ENCODE data around the gene DCDC2. TPM values are rescaled to one million over a fixed set of nuclear protein-coding genes. Genes with fewer than 3 reads are reported as not detected.
A peak's percentile ranks its signal among the peaks of the same experiment; 100 is the strongest.

Gene DCDC2
- polyA plus RNA-seq (2013, experiment 1 of 2), result 0.10 TPM
- polyA plus RNA-seq (2013, experiment 2 of 2), result 0.15 TPM

GRCh38 chr6:24357336-24358218, at the start of gene DCDC2:
DCDC2 (minus strand) TSS chr6:24358059; CDS start chr6:24357750, 309 bp downstream.
- Histone ChIP-seq H3K14ac (ENCODE audit: low read length) (no peak within 1 kb of the TSS), H3K27me3 (ENCODE audit: control insufficient read depth in 3 of 3, insufficient read depth in 3 of 3, low read depth in 1 of 3, low read length in 3 of 3) (peaks cover 0 to 1% (median 0%) of the 10 kb centered on the region in 3 experiments), H4K8ac (ENCODE audit: low read depth, low read length) (no peak within 1 kb of the TSS), H3K4ac (ENCODE audit: low read length) (no peak within 1 kb of the TSS), H4K91ac (ENCODE audit: low read depth, low read length, poor library complexity) (no peak within 1 kb of the TSS), H2BK15ac (ENCODE audit: low read length) (peak within 1 kb of the TSS; percentile 10), H2BK120ac (ENCODE audit: low read depth, low read length) (no peak within 1 kb of the TSS), H3K4me1 (ENCODE audit: control insufficient read depth in 2 of 2, insufficient read depth in 1 of 2, low read depth in 1 of 2, low read length in 2 of 2) (peaks cover 2 to 3% of the 10 kb centered on the region in 2 donors), H3K4me2 (ENCODE audit: insufficient read depth, low read length, poor library complexity, severe bottlenecking) (no peak within 1 kb of the TSS), H3K18ac (ENCODE audit: low read length) (peak within 1 kb of the TSS; percentile 2), H3K23ac (ENCODE audit: low read depth, low read length, poor library complexity) (peak within 1 kb of the TSS; percentile 11), H2BK12ac (ENCODE audit: low read length) (no peak within 1 kb of the TSS), H3K9me3 (replicated peaks in 1 of 2; ENCODE audit: control insufficient read depth in 2 of 2, insufficient read depth in 1 of 2, low read depth in 1 of 2, low read length in 2 of 2) (peaks cover 0 to 3% of the 10 kb centered on the region in 2 donors), H3K79me1 (ENCODE audit: low read depth, low read length) (no peaks in the 10 kb centered on the region), H2BK5ac (ENCODE audit: low read length) (no peak within 1 kb of the TSS), H2AFZ (ENCODE audit: low read length) (no peak within 1 kb of the TSS), H3K36me3 (replicated peaks in 1 of 2; ENCODE audit: control insufficient read depth in 2 of 2, insufficient read depth in 2 of 2, low read length in 2 of 2) (no peaks in the 10 kb centered on the region), H3K4me3 (ENCODE audit: low read length in 2 of 2) (peak within 1 kb of the TSS in 1 of 2 donors; percentile 35), H2AK5ac (ENCODE audit: low read depth, low read length) (peak within 1 kb of the TSS; percentile 2), H3K9ac (ENCODE audit: low read depth, low read length, poor library complexity) (no peak within 1 kb of the TSS), H3K27ac (replicated peaks; ENCODE audit: low read length) (no peak within 1 kb of the TSS)
- no peak for DNase-seq (ENCODE audit: low spot score)
- WGBS, 2 donors (ENCODE audit: extremely low coverage in 2 of 2, insufficient read length in 2 of 2, insufficient replicate concordance in 1 of 2), result no CpG with 5 or more reads among the region's 61 CpGs

DNA sequence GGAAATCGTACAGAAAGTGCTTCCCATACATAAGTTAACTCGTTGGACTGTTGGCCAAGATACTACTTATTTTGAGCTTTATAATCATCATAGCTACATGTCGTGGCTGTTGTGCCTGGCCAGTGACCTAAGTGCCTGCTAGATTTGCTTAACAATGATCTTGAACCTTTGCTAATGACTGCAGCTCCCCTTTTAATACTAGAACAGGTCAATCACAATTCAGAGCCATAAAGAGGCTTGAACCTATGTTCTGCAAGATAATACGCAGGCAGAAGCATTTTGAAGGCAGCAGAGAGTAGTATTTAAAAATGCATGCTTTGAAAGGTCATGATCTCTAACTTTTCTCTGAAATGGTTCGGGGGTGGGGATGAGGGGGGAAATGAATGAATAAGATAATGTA, 47.4 kb upstream of the DCDC2 start:
- WGBS, 2 donors (ENCODE audit: extremely low coverage in 2 of 2, insufficient read length in 2 of 2, insufficient replicate concordance in 1 of 2), result no CpG with 5 or more reads among the region's 5 CpGs
- Histone ChIP-seq H2BK12ac (ENCODE audit: low read length) (no peak overlapping the region), H2AFZ (ENCODE audit: low read length) (no peak overlapping the region), H4K8ac (ENCODE audit: low read depth, low read length) (no peak overlapping the region), H3K4me2 (ENCODE audit: insufficient read depth, low read length, poor library complexity, severe bottlenecking) (no peak overlapping the region), H4K91ac (ENCODE audit: low read depth, low read length, poor library complexity) (no peak overlapping the region), H3K27ac (replicated peaks; ENCODE audit: low read length) (no peak overlapping the region), H2BK15ac (ENCODE audit: low read length) (no peak overlapping the region), H3K36me3 (replicated peaks in 1 of 2; ENCODE audit: control insufficient read depth in 2 of 2, insufficient read depth in 2 of 2, low read length in 2 of 2) (peaks cover 6 to 54% of the 10 kb centered on the region in 2 donors), H3K4me3 (ENCODE audit: low read length in 2 of 2) (no peak overlapping the region), H3K79me1 (ENCODE audit: low read depth, low read length) (peaks cover 6% of the 10 kb centered on the region), H2BK5ac (ENCODE audit: low read length) (no peak overlapping the region), H3K23ac (ENCODE audit: low read depth, low read length, poor library complexity) (no peak overlapping the region), H3K27me3 (ENCODE audit: control insufficient read depth in 3 of 3, insufficient read depth in 3 of 3, low read depth in 1 of 3, low read length in 3 of 3) (no peaks in the 10 kb centered on the region), H2AK5ac (ENCODE audit: low read depth, low read length) (no peak overlapping the region), H2BK120ac (ENCODE audit: low read depth, low read length) (no peak overlapping the region), H3K14ac (ENCODE audit: low read length) (no peak overlapping the region), H3K9ac (ENCODE audit: low read depth, low read length, poor library complexity) (no peak overlapping the region), H3K18ac (ENCODE audit: low read length) (no peak overlapping the region), H3K9me3 (replicated peaks in 1 of 2; ENCODE audit: control insufficient read depth in 2 of 2, insufficient read depth in 1 of 2, low read depth in 1 of 2, low read length in 2 of 2) (no peaks in the 10 kb centered on the region), H3K4me1 (ENCODE audit: control insufficient read depth in 2 of 2, insufficient read depth in 1 of 2, low read depth in 1 of 2, low read length in 2 of 2) (peaks cover 0 to 6% of the 10 kb centered on the region in 2 donors), H3K4ac (ENCODE audit: low read length) (no peak overlapping the region)
- no peak for DNase-seq (ENCODE audit: low spot score)

DNA sequence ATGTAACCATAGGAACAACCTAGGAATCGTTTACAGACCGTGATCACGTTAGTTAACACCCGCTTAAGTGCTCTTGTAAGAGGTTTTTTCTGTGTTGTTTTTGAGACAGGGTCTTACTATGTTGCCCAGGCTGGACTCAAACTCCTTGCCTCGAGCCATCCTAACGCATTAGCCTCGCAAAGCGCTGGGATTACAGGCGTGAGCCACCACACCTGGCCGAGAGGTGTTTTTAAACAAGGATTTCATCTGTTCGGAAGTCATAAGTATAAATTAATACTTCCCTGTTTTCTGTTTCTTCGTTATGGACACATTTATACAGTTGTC, 45.6 kb upstream of the DCDC2 start:
- Histone ChIP-seq H3K4me1 (ENCODE audit: control insufficient read depth in 2 of 2, insufficient read depth in 1 of 2, low read depth in 1 of 2, low read length in 2 of 2) (peaks cover 0 to 6% of the 10 kb centered on the region in 2 donors), H2AFZ (ENCODE audit: low read length) (peak overlapping the region; percentile 95), H3K14ac (ENCODE audit: low read length) (peak overlapping the region; percentile 73), H3K27me3 (ENCODE audit: control insufficient read depth in 3 of 3, insufficient read depth in 3 of 3, low read depth in 1 of 3, low read length in 3 of 3) (no peaks in the 10 kb centered on the region), H4K8ac (ENCODE audit: low read depth, low read length) (no peak overlapping the region), H2BK12ac (ENCODE audit: low read length) (no peak overlapping the region), H3K79me1 (ENCODE audit: low read depth, low read length) (peaks cover 6% of the 10 kb centered on the region), H3K36me3 (replicated peaks in 1 of 2; ENCODE audit: control insufficient read depth in 2 of 2, insufficient read depth in 2 of 2, low read length in 2 of 2) (peaks cover 3 to 36% of the 10 kb centered on the region in 2 donors), H3K4me3 (ENCODE audit: low read length in 2 of 2) (peak overlapping the region; percentile 86 to 95), H3K23ac (ENCODE audit: low read depth, low read length, poor library complexity) (no peak overlapping the region), H3K9me3 (replicated peaks in 1 of 2; ENCODE audit: control insufficient read depth in 2 of 2, insufficient read depth in 1 of 2, low read depth in 1 of 2, low read length in 2 of 2) (no peaks in the 10 kb centered on the region), H2AK5ac (ENCODE audit: low read depth, low read length) (no peak overlapping the region), H3K4me2 (ENCODE audit: insufficient read depth, low read length, poor library complexity, severe bottlenecking) (peak overlapping the region; percentile 71), H3K9ac (ENCODE audit: low read depth, low read length, poor library complexity) (peak overlapping the region; percentile 96), H2BK120ac (ENCODE audit: low read depth, low read length) (no peak overlapping the region), H2BK5ac (ENCODE audit: low read length) (no peak overlapping the region), H3K27ac (replicated peaks; ENCODE audit: low read length) (no peak overlapping the region), H3K4ac (ENCODE audit: low read length) (no peak overlapping the region), H3K18ac (ENCODE audit: low read length) (no peak overlapping the region), H4K91ac (ENCODE audit: low read depth, low read length, poor library complexity) (no peak overlapping the region), H2BK15ac (ENCODE audit: low read length) (no peak overlapping the region)
- DNase-seq (ENCODE audit: low spot score), result no peak
- WGBS, 2 donors (ENCODE audit: extremely low coverage in 2 of 2, insufficient read length in 2 of 2, insufficient replicate concordance in 1 of 2), result no CpG with 5 or more reads among the region's 12 CpGs

DNA sequence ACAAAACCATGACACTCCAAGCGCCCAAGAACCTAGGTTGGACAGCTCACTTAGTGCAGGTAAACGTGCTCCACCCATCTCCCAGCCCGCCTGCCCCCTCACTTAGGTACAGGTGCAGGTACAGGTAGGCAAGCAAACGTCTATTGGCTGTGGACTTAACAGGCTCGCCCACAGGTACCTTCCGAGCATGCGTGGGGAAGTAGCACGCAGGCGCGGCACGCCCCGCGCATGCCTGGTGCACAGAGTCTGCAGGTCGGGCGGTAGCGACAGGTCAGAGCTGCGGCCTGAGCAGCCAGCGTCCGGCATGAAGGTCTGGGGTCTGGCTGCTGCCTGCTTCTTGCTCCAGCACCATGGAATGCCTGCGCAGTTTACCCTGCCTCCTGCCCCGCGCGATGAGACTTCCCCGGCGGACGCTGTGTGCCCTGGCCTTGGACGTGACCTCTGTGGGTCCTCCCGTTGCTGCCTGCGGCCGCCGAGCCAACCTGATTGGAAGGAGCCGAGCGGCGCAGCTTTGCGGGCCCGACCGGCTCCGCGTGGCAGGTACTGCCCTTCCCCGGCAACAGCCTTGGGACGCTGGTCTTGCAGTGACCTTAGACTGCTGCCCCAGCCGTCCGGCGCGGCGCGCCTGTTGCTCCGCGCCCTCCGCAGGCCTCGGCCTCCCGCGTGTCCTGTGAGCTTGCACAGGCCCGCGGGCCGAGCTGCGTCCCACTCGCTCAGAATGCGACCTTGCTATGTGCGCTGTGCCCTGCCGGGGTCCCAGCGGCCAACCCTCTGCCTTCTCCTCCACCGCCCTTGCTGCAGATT, 45.0 kb upstream of the DCDC2 start, which contains the start of gene MRS2:
Gene MRS2, plus strand, starts transcription at position 240 of the 804 bp plus-strand sequence. Its CDS starts 111 bp downstream, at position 351.
- H3K4ac ChIP-seq (ENCODE audit: low read length), result no peak within 1 kb of the TSS
- no CpG with 5 or more reads among the region's 63 CpGs for WGBS, 2 donors (ENCODE audit: extremely low coverage in 2 of 2, insufficient read length in 2 of 2, insufficient replicate concordance in 1 of 2)
- H2BK120ac ChIP-seq (ENCODE audit: low read depth, low read length), result no peak within 1 kb of the TSS
- H2BK15ac ChIP-seq (ENCODE audit: low read length), result no peak within 1 kb of the TSS
- H4K8ac ChIP-seq (ENCODE audit: low read depth, low read length), result no peak within 1 kb of the TSS
- peak within 1 kb of the TSS; percentile 71 for H3K4me2 ChIP-seq (ENCODE audit: insufficient read depth, low read length, poor library complexity, severe bottlenecking)
- H3K27ac ChIP-seq (replicated peaks; ENCODE audit: low read length), result no peak within 1 kb of the TSS
- peak within 1 kb of the TSS; percentile 86 to 95 for H3K4me3 ChIP-seq (ENCODE audit: low read length in 2 of 2)
- H2BK12ac ChIP-seq (ENCODE audit: low read length), result no peak within 1 kb of the TSS
- peak within 1 kb of the TSS; percentile 97 for H3K18ac ChIP-seq (ENCODE audit: low read length)
- H3K27me3 ChIP-seq (ENCODE audit: control insufficient read depth in 3 of 3, insufficient read depth in 3 of 3, low read depth in 1 of 3, low read length in 3 of 3), result no peaks in the 10 kb centered on the region
- H4K91ac ChIP-seq (ENCODE audit: low read depth, low read length, poor library complexity), result no peak within 1 kb of the TSS
- peak within 1 kb of the TSS; percentile 95 for H2AFZ ChIP-seq (ENCODE audit: low read length)
- no peak within 1 kb of the TSS for H2AK5ac ChIP-seq (ENCODE audit: low read depth, low read length)
- no peaks in the 10 kb centered on the region for H3K9me3 ChIP-seq (replicated peaks in 1 of 2; ENCODE audit: control insufficient read depth in 2 of 2, insufficient read depth in 1 of 2, low read depth in 1 of 2, low read length in 2 of 2)
- H3K14ac ChIP-seq (ENCODE audit: low read length), result peak within 1 kb of the TSS; percentile 73
- H3K23ac ChIP-seq (ENCODE audit: low read depth, low read length, poor library complexity), result peak within 1 kb of the TSS; percentile 95
- peak; percentile 41 for DNase-seq (ENCODE audit: low spot score)
- peaks cover 0 to 6% of the 10 kb centered on the region in 2 donors for H3K4me1 ChIP-seq (ENCODE audit: control insufficient read depth in 2 of 2, insufficient read depth in 1 of 2, low read depth in 1 of 2, low read length in 2 of 2)
- H3K36me3 ChIP-seq (replicated peaks in 1 of 2; ENCODE audit: control insufficient read depth in 2 of 2, insufficient read depth in 2 of 2, low read length in 2 of 2), result peaks cover 3 to 30% of the 10 kb centered on the region in 2 donors
- H2BK5ac ChIP-seq (ENCODE audit: low read length), result no peak within 1 kb of the TSS
- H3K9ac ChIP-seq (ENCODE audit: low read depth, low read length, poor library complexity), result peak within 1 kb of the TSS; percentile 96
- H3K79me1 ChIP-seq (ENCODE audit: low read depth, low read length), result peaks cover 6% of the 10 kb centered on the region
